WTC11 (cell line): Measurements from ENCODE around the gene ANXA2.

ENCODE experiments used
- CBFB ChIP-seq: sonication (generic); formaldehyde crosslinking; IDR thresholded peaks from 2 replicates; pipeline ENCODE4 v1.8.1; 2022; ENCODE audit warnings: mild to moderate bottlenecking, low read depth, missing genetic modification reagents
- ELF4 ChIP-seq: sonication (generic); formaldehyde crosslinking; IDR thresholded peaks from 2 replicates; pipeline ENCODE4 v1.8.1; 2022; ENCODE audit warnings: low read depth, mild to moderate bottlenecking, moderate library complexity, missing genetic modification reagents
- FOXK1 ChIP-seq: sonication (generic); formaldehyde crosslinking; IDR thresholded peaks from 2 replicates; pipeline ENCODE4 v1.8.0; 2022; ENCODE audit warnings: mild to moderate bottlenecking, moderate library complexity, missing genetic modification reagents
- JUN ChIP-seq: sonication (generic); formaldehyde crosslinking; IDR thresholded peaks from 2 replicates; pipeline ENCODE4 v1.8.0; 2023; ENCODE audit warnings: mild to moderate bottlenecking, missing genetic modification reagents
- NFE2L1 ChIP-seq: sonication (generic); formaldehyde crosslinking; IDR thresholded peaks from 2 replicates; pipeline ENCODE4 v1.8.1; 2023; ENCODE audit warnings: missing genetic modification reagents
- SP1 ChIP-seq: sonication (generic); formaldehyde crosslinking; conservative IDR thresholded peaks from 2 replicates; pipeline ENCODE4 v1.8.1; 2022; ENCODE audit warnings: missing genetic modification reagents
- ZNF396 ChIP-seq: fragments of 250-450 bp; sonication (Bioruptor Pico); IDR thresholded peaks from 2 replicates; pipeline ENCODE4 v1.8.0; 2021; ENCODE audit warnings: mild to moderate bottlenecking, moderate library complexity, borderline replicate concordance
- TF ChIP-seq, protein P1 (sequence below): sonication (generic); formaldehyde crosslinking; IDR thresholded peaks from 2 replicates; pipeline ENCODE4 v1.8.1; 2022; ENCODE audit warnings: mild to moderate bottlenecking, missing genetic modification reagents, moderate library complexity, borderline replicate concordance
- TF ChIP-seq, protein P2 (sequence below): fragments of 200-600 bp; IDR thresholded peaks from 2 replicates; pipeline ENCODE4 v1.8.0; 2022; ENCODE audit warnings: antibody characterized with exemption
- TF ChIP-seq, protein P3 (sequence below): sonication (generic); formaldehyde crosslinking; conservative IDR thresholded peaks from 2 replicates; pipeline ENCODE4 v1.8.1; 2023; ENCODE audit warnings: mild to moderate bottlenecking, low read depth, missing genetic modification reagents, moderate library complexity
- TF ChIP-seq, protein P4 (sequence below): sonication (generic); formaldehyde crosslinking; IDR thresholded peaks from 2 replicates; pipeline ENCODE4 v1.8.0; 2022; ENCODE audit warnings: mild to moderate bottlenecking, missing genetic modification reagents

DNA sequence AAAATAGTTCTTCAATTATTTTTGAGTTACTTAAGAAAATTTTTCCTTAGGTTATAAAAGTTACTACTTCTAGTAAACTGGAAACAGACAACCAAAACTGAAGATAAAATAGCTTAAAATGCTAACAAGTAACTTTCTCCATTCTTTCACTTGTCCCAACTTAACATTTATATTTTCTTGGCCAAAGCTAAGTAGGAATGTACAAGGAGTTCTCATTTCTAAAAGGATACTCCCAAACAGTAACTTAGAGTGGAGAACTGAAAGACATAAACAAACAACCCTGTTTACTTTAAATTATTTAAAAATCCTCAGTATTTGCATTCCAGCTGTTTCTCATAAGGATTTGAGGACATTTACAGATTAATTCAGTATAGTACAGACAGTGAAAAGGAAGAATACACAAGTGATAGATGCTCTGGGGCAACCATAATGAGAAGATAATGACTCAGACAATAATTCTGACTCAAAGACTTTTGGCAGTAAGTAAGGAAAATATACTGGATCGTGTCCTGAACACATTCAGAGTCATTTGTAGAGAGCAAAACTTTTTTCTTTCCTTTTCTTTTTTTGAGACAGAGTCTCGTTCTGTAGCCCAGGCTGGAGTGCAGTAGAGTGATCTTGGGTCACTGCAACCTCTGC lies 29.2 kb upstream of the ANXA2 start:
- TF ChIP-seq FOXK1 (CRISPR knock-in tag) (no peak), ZNF396 (CRISPR knock-in tag) (no peak), ELF4 (no peak), NFE2L1 (no peak), CBFB (CRISPR knock-in tag) (no peak), SP1 (CRISPR knock-in tag) (no peak), JUN (CRISPR knock-in tag) (no peak)
- TF ChIP-seq, protein P1, sequence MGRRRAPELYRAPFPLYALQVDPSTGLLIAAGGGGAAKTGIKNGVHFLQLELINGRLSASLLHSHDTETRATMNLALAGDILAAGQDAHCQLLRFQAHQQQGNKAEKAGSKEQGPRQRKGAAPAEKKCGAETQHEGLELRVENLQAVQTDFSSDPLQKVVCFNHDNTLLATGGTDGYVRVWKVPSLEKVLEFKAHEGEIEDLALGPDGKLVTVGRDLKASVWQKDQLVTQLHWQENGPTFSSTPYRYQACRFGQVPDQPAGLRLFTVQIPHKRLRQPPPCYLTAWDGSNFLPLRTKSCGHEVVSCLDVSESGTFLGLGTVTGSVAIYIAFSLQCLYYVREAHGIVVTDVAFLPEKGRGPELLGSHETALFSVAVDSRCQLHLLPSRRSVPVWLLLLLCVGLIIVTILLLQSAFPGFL (CRISPR knock-in tag), result no peak
- TF ChIP-seq, protein P2, sequence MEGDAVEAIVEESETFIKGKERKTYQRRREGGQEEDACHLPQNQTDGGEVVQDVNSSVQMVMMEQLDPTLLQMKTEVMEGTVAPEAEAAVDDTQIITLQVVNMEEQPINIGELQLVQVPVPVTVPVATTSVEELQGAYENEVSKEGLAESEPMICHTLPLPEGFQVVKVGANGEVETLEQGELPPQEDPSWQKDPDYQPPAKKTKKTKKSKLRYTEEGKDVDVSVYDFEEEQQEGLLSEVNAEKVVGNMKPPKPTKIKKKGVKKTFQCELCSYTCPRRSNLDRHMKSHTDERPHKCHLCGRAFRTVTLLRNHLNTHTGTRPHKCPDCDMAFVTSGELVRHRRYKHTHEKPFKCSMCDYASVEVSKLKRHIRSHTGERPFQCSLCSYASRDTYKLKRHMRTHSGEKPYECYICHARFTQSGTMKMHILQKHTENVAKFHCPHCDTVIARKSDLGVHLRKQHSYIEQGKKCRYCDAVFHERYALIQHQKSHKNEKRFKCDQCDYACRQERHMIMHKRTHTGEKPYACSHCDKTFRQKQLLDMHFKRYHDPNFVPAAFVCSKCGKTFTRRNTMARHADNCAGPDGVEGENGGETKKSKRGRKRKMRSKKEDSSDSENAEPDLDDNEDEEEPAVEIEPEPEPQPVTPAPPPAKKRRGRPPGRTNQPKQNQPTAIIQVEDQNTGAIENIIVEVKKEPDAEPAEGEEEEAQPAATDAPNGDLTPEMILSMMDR, result no peak
- TF ChIP-seq, protein P3, sequence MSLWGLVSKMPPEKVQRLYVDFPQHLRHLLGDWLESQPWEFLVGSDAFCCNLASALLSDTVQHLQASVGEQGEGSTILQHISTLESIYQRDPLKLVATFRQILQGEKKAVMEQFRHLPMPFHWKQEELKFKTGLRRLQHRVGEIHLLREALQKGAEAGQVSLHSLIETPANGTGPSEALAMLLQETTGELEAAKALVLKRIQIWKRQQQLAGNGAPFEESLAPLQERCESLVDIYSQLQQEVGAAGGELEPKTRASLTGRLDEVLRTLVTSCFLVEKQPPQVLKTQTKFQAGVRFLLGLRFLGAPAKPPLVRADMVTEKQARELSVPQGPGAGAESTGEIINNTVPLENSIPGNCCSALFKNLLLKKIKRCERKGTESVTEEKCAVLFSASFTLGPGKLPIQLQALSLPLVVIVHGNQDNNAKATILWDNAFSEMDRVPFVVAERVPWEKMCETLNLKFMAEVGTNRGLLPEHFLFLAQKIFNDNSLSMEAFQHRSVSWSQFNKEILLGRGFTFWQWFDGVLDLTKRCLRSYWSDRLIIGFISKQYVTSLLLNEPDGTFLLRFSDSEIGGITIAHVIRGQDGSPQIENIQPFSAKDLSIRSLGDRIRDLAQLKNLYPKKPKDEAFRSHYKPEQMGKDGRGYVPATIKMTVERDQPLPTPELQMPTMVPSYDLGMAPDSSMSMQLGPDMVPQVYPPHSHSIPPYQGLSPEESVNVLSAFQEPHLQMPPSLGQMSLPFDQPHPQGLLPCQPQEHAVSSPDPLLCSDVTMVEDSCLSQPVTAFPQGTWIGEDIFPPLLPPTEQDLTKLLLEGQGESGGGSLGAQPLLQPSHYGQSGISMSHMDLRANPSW (CRISPR knock-in tag), result no peak
- TF ChIP-seq, protein P4, sequence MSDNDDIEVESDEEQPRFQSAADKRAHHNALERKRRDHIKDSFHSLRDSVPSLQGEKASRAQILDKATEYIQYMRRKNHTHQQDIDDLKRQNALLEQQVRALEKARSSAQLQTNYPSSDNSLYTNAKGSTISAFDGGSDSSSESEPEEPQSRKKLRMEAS (CRISPR knock-in tag), result no peak
